Caco-2 (cell line): ENCODE results near the gene WBP1L. TPM values are rescaled to one million over a fixed set of nuclear protein-coding genes. Genes with fewer than 3 reads are reported as not detected.
"Not testable (repeated sequence)": the region's sequence is repeated elsewhere in the genome, so short reads cannot be mapped to it uniquely, and the experiment has no call there.

Source experiments
- BruUV-seq: library from RNA; stranded (reverse); fragments of 400-500 nt; replicated peaks from 2 replicates; lab custom pipeline; 2021; lab: Mats Ljungman, UMichigan
- CTCF ChIA-PET: fragments of 300-600 bp; sonication (Branson Sonifier 250); formaldehyde crosslinking; loops from one replicate; lab custom pipeline; 2022; ENCODE audit warnings: antibody characterized with exemption; lab: Charles Lee
- POLR2A ChIA-PET: fragments of 300-600 bp; sonication (Branson Sonifier 250); formaldehyde crosslinking; loops from one replicate; lab custom pipeline; 2022; ENCODE audit warnings: antibody characterized with exemption; lab: Charles Lee
- DNase-seq, 2 experiments: peaks; one replicate each; pipeline versions ENCODE4 v3.0.0 to v3.0.0-alpha.2; 2020 to 2022
- H3K27me3 ChIP-seq: replicated peaks from 2 replicates; pipeline ENCODE4 v1.6.0; 2011; ENCODE audit warnings: low read length; ENCODE audit not compliant: control insufficient read depth, insufficient read depth
- H3K36me3 ChIP-seq: 2 replicates; pipeline ENCODE4 v1.5.1; 2011; ENCODE audit warnings: low read length; ENCODE audit not compliant: control insufficient read depth, insufficient read depth
- H3K4me1 ChIP-seq: fragments of 250-450 bp; sonication (Bioruptor Pico); 2 replicates; pipeline ENCODE4 v1.5.1; 2020; ENCODE audit warnings: mild to moderate bottlenecking
- H3K4me3 ChIP-seq: 2 replicates; pipeline ENCODE4 v1.5.1; 2011; ENCODE audit warnings: low read depth, mild to moderate bottlenecking, control low read depth, low read length
- H3K9me3 ChIP-seq: fragments of 250-450 bp; sonication (Bioruptor Pico); 2 replicates; pipeline ENCODE4 v1.5.1; 2020; ENCODE audit warnings: mild to moderate bottlenecking, moderate library complexity
- H3K27ac Mint-ChIP-seq: one replicate; pipeline ENCODE4 v1.8.0; 2022; ENCODE audit warnings: mixed read lengths; ENCODE audit not compliant: unreplicated experiment
- H3K27me3 Mint-ChIP-seq: one replicate; pipeline ENCODE4 v1.8.0; 2022; ENCODE audit warnings: mixed read lengths; ENCODE audit not compliant: insufficient read depth, unreplicated experiment
- H3K36me3 Mint-ChIP-seq: one replicate; pipeline ENCODE4 v1.8.0; 2022; ENCODE audit warnings: mild to moderate bottlenecking, mixed read lengths; ENCODE audit not compliant: insufficient read depth, unreplicated experiment
- H3K4me1 Mint-ChIP-seq: one replicate; pipeline ENCODE4 v1.8.0; 2022; ENCODE audit warnings: low read depth, mixed read lengths; ENCODE audit not compliant: unreplicated experiment
- H3K4me3 Mint-ChIP-seq: one replicate; pipeline ENCODE4 v1.8.0; 2022; ENCODE audit warnings: mild to moderate bottlenecking, moderate library complexity, mixed read lengths; ENCODE audit not compliant: unreplicated experiment
- H3K9me3 Mint-ChIP-seq: one replicate; pipeline ENCODE4 v1.8.0; 2022; ENCODE audit warnings: mixed read lengths; ENCODE audit not compliant: unreplicated experiment
- CTCF ChIP-seq, 2 experiments: fragments of 200-600 bp in 1 of 2; IDR thresholded peaks; 1 replicate in 1 of 2; 2 replicates in 1 of 2; pipeline versions ENCODE4 v1.5.1 to v1.8.0; 2011 to 2022; ENCODE audit warnings: antibody characterized with exemption in 1 of 2, control low read depth in 1 of 2, inconsistent platforms in 1 of 2, low read depth in 1 of 2, low read length in 1 of 2, mild to moderate bottlenecking in 1 of 2, moderate library complexity in 1 of 2; ENCODE audit not compliant: insufficient read depth in 1 of 2, severe bottlenecking in 1 of 2, unreplicated experiment in 1 of 2
- intact Hi-C: fragments of 100-400 bp; cut with micrococcal nuclease; formaldehyde crosslinking; loops from one replicate; pipeline ENCODE4 v1.10.0; 2022; ENCODE audit not compliant: unreplicated experiment
- total RNA-seq: library from RNA; stranded (reverse); gene quantifications from 2 replicates; pipeline ENCODE4 v1.2.3, GENCODE V29; 2022

The WBP1L gene
- total RNA-seq, 1 experiment from 2014 or later, result 28.2 TPM

GRCh38 chr10:102850025-102850518 lies 106.3 kb downstream of the WBP1L start:
- H3K4me1 ChIP-seq, result no peaks in the 10 kb centered on the region
- Mint-ChIP-seq H3K36me3 (peaks cover 7% of the 10 kb centered on the region), H3K4me1 (no peaks in the 10 kb centered on the region), H3K27ac (no peak overlapping the region), H3K27me3 (no peaks in the 10 kb centered on the region), H3K4me3 (no peak overlapping the region), H3K9me3 (peaks cover 6% of the 10 kb centered on the region)
- no peaks in the 10 kb centered on the region for H3K36me3 ChIP-seq
- H3K4me3 ChIP-seq, result no peak overlapping the region
- no peaks in the 10 kb centered on the region for H3K27me3 ChIP-seq
- no TSS peak for BruUV-seq
- intact Hi-C loops, result no loop called here
- DNase-seq, result no peak
- no peak for TF ChIP-seq CTCF (IDR thresholded peaks at IDR 0.05; ENCODE audit: insufficient read depth in 1 of 2, low read depth in 1 of 2, low read length in 1 of 2, severe bottlenecking in 1 of 2, unreplicated experiment in 1 of 2)
- ChIA-PET POLR2A (no interaction called here), CTCF (no interaction called here)
- H3K9me3 ChIP-seq, result peaks cover 3% of the 10 kb centered on the region; the same call in 1 of the 2 replicates

DNA sequence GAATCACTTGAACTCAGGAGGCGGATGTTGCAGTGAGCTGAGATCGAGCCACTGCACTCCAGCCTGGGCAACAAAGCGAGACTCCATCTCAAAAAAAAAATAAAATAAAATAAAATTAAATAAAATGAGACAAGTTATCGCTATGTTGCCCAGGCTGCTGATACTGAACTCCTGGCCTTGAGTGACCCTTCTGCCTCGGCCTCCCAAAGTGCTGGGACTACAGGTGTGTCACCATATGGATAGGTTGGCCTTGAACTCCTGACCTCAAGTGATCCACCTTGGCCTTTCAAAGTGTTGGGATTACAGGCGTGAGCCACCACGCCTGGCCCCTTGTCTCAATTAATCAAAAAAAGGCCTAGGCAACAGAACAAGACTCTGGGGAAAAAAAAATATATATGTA lies 109.5 kb downstream of the WBP1L start:
- H3K36me3 Mint-ChIP-seq, H3K4me3 Mint-ChIP-seq, H3K36me3 ChIP-seq, H3K4me3 ChIP-seq, H3K4me1 ChIP-seq, DNase-seq, H3K9me3 Mint-ChIP-seq, H3K27ac Mint-ChIP-seq, intact Hi-C loops, CTCF ChIA-PET, H3K27me3 Mint-ChIP-seq, H3K27me3 ChIP-seq, BruUV-seq, H3K4me1 Mint-ChIP-seq, H3K9me3 ChIP-seq, POLR2A ChIA-PET: not testable (repeated sequence)

GRCh38 chr10:102855731-102856436 lies 112.1 kb downstream of the WBP1L start:
- H3K36me3 ChIP-seq, H3K27me3 Mint-ChIP-seq, POLR2A ChIA-PET, DNase-seq, H3K27ac Mint-ChIP-seq, H3K9me3 Mint-ChIP-seq, intact Hi-C loops, H3K4me1 ChIP-seq, H3K27me3 ChIP-seq, H3K4me3 ChIP-seq, BruUV-seq, H3K4me1 Mint-ChIP-seq, H3K9me3 ChIP-seq, CTCF ChIA-PET: not testable (repeated sequence)
- Mint-ChIP-seq H3K36me3 (peaks cover 13% of the 10 kb centered on the region), H3K4me3 (peak overlapping the region; percentile 57)

DNA sequence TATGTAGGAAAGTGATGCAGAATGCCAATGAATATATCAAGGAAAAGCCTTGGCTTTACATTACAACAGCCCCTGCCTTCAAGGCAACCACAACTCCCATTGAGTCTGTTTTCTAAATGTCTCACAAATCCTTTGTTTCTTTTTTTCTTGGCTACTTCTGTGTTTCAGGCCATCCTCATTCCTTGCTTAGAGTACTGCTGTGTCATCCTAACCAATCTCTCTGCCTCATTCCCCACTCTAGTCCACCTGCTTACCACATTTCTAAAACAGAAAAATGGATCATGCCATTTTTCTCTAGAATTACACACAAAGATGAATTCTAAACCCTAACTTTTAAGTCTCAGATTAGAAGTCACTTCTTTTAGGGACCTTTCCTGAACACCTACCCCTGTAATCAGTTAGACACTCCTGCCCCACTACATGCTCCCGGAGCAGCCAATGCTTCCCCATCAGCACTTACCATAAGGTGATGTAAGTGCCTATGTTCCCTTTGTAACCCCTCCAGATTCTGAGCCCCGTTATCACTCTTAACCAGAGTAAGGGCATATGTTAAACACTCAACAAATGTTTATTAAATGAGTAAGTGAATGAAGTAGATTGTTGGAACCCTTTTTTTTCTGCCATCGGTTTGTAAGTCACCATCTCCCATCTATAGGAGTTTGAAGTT lies 113.1 kb downstream of the WBP1L start:
- Mint-ChIP-seq H3K4me3 (no peak overlapping the region), H3K27ac (no peak overlapping the region), H3K27me3 (no peaks in the 10 kb centered on the region), H3K4me1 (peaks cover 7% of the 10 kb centered on the region), H3K9me3 (no peaks in the 10 kb centered on the region), H3K36me3 (peaks cover 13% of the 10 kb centered on the region)
- H3K4me1 ChIP-seq, result no peaks in the 10 kb centered on the region
- no peaks in the 10 kb centered on the region for H3K9me3 ChIP-seq
- TF ChIP-seq CTCF (IDR thresholded peaks at IDR 0.05; ENCODE audit: insufficient read depth in 1 of 2, low read depth in 1 of 2, low read length in 1 of 2, severe bottlenecking in 1 of 2, unreplicated experiment in 1 of 2), result no peak
- intact Hi-C loops, result no loop called here
- H3K36me3 ChIP-seq, result no peaks in the 10 kb centered on the region
- BruUV-seq, result no TSS peak
- ChIA-PET CTCF (no interaction called here), POLR2A (no interaction called here)
- no peaks in the 10 kb centered on the region for H3K27me3 ChIP-seq
- no peak overlapping the region for H3K4me3 ChIP-seq
- no peak for DNase-seq
